Astrocyte of the cerebellum (primary cell): ENCODE results near the gene CAMKMT.
A peak's percentile ranks its signal among the peaks of the same experiment; 100 is the strongest.

Experiments
- DNase-seq: peaks from one replicate; pipeline ENCODE4 v3.0.0-alpha.2; 2011; ENCODE audit warnings: low read depth
- H3K4me3 ChIP-seq: 2 replicates; pipeline ENCODE4 v1.5.1; 2011; ENCODE audit warnings: mild to moderate bottlenecking, low read depth, low read length, moderate library complexity
- in situ Hi-C: cut with HindIII; loops from 2 replicates; pipeline ENCODE4 v1.10.0; 2017; ENCODE audit warnings: low sequenced_read_pairs
- TF ChIP-seq, protein P1 (sequence below): IDR thresholded peaks from 2 replicates; pipeline ENCODE4 v1.5.1; 2012; ENCODE audit warnings: low read length, low read depth, moderate library complexity, mild to moderate bottlenecking; ENCODE audit errors: missing control alignments

The CAMKMT gene

DNA sequence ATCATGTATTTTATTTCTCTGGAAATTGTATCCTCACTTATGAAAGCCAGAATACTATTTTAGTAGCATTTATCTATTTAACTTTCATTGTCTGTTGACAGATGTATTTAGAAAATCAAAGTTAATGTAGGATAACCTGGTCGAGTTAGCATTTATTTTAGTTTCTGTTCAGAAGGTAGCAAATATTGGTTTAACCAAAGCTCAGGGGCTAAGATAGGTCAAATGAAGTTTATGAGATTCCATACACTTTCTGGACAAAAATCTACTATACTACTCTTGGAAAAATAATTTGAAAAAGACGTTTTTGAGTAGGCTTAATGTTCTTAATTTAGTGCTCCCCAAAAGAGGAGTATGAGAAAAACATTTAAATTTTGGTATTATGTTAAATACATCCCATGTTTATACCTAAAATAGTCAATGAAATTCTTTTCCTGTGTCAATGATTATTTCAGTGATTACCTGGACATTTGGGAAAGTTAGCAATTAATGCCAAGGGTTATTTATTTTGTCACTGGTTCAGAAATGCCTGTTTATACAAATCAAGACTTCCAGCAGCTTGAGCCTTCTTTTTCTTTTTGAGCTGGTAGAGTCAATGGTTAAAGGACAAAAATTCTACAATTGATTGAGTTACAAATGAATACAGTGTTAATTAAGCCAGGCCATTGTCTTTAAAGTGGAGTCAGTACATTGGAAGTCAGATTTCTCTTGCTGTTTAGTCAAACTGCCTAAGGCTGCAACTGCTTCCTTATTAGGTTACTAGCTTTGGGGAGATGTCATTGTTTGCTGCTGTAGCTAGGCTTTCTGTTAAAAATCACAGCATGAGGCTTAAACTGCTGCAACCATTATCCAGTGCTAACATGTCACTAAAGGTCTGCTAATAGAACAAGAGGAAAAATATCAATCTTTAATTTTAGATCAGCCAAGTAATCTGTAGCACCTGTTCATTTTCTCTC, 182.3 kb downstream of the CAMKMT start:
- no peak overlapping the region for H3K4me3 ChIP-seq
- no peak for DNase-seq
- in situ Hi-C loops: loop anchor here (5.0 kb wide), 1 partner anchor 88 kb away; no protein-coding TSS in a partner anchor
- TF ChIP-seq, protein P1, sequence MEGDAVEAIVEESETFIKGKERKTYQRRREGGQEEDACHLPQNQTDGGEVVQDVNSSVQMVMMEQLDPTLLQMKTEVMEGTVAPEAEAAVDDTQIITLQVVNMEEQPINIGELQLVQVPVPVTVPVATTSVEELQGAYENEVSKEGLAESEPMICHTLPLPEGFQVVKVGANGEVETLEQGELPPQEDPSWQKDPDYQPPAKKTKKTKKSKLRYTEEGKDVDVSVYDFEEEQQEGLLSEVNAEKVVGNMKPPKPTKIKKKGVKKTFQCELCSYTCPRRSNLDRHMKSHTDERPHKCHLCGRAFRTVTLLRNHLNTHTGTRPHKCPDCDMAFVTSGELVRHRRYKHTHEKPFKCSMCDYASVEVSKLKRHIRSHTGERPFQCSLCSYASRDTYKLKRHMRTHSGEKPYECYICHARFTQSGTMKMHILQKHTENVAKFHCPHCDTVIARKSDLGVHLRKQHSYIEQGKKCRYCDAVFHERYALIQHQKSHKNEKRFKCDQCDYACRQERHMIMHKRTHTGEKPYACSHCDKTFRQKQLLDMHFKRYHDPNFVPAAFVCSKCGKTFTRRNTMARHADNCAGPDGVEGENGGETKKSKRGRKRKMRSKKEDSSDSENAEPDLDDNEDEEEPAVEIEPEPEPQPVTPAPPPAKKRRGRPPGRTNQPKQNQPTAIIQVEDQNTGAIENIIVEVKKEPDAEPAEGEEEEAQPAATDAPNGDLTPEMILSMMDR: no peak

DNA sequence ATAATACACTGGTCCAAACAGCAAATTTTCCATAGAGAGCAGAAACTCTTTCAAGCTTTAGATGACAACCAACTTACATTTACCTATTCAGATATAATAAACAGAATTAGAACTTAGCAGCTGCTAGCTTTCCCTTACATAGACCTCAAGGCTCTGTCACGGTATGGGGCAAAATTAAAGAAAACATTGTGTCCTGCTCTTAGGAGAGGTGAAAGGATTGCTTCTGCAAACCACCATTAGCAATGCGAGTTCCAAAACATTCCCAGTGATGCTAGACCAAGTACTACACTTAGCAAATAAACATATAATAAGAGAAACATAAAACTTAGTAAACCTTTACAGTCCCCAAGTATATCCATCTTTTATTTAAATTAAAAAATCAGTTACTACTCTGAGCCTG, 183.3 kb downstream of the CAMKMT start:
- TF ChIP-seq, protein P1: no peak
- in situ Hi-C loops: no loop called here
- no peak for DNase-seq
- H3K4me3 ChIP-seq: no peak overlapping the region

DNA sequence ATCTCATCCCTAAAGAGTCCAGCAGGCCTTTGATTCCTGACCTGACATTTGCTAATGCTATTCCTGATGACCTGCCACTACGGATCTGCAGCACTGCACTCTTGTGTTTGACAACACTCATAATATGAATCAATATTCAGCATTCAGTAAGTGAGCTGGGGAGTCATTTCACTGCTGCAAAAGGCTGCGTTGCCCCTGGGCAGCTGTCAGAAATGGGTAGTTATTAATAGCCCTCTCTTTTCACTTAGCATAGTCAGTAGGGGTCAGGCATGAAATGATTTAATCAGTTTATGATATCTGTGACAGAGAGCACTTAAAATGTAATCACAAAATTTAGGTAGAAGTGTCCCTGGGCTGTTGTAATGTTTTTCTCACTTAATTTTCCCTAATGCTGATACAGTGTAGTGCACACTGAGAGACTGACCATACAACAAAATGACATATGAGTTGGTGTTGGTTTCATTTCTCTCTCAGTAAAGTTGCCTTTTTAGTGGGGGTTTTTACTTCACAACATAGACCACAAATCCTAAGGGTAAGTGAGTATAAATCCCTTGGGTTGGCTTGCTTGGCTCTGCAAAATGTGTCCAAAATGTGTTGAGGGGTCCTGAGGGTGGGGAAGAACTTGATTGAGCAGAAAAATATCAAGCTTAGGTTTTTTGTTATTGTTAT, 184.8 kb downstream of the CAMKMT start:
- no peak overlapping the region for H3K4me3 ChIP-seq
- TF ChIP-seq, protein P1: no peak
- in situ Hi-C loops: no loop called here
- DNase-seq: no peak

DNA sequence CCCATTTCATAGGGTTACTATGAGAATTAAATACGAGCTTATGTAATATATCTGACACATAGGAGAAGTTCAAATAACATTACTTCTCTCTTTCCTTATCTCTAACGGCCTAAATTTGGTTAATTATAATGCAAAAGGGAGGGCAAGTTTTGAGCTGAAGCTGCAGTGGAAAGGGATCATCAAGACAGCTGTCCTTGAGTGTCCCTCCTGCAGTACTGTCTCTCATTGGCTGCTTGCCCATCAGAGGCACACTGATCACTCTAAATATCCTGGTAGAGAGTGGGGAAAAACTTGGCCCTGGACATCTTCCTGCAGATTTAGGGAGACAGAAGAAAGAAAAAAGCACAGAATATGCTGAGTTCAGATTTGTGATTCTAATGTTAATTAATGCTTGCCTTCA, 186.0 kb downstream of the CAMKMT start:
- TF ChIP-seq, protein P1: no peak
- no peak overlapping the region for H3K4me3 ChIP-seq
- no peak for DNase-seq
- in situ Hi-C loops: no loop called here

DNA sequence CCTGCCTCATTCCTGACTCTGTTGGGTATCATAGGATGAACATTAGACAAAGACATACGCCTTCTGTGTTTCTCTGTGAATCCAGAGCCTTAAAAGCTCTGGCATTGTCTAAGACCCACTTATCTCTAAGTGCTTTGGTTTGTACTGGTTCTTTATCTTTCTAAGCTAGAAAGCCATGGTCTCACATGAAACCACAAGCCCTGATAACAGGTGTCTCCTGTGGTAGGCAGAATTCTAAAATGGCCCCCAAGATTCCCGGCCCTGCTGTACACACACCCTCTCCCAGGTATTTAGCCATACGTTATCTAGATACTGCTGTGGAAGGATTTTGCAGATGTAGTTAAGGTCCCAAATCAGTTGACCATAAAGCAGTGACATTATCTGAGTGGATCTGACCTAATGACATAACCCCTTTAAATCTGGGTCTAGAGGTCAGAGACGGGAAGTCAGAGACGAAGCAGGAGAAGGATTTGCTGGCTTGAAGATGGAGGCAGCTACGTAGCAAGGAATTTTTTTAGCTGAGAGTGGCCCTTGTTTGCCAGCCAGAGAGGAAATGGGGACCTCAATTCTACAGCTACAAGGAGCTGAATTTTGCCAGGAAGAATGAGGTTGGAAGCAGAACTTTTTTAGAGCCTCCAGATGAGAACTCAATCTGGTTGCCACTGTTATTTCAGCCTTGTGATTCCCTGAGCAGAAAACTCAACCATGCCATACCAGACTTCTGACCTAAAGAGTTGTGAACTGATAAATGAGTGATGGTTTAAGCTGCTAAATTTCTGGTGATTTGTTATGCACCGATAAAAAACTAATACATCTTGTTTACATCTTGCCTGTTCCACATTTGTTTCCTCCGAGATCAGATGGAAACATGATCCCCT, 186.7 kb downstream of the CAMKMT start:
- in situ Hi-C loops: no loop called here
- TF ChIP-seq, protein P1: no peak
- H3K4me3 ChIP-seq: no peak overlapping the region
- DNase-seq: no peak

DNA sequence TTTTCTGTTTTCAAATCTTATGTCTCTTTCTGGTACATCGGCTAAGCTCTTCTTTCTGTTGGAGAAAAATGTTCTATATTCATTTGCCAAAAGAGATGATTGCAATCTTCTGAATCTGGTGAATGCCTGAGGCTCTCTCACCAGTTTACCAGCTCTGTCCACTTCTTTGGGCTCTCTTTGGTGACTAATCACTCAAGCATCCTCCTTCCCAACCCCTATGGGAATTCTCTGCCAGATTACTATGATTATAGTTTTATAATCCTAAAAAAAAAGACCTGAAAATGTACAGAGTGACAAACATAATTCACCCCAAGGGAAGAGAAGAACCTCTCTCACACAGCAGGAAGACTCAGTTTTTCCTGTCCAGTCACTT, 187.3 kb downstream of the CAMKMT start:
- in situ Hi-C loops: no loop called here
- no peak overlapping the region for H3K4me3 ChIP-seq
- TF ChIP-seq, protein P1: no peak
- peak; percentile 74 for DNase-seq
